Loucy (cell line): ENCODE data around the gene GPC5.

Source experiments
- H2AFZ ChIP-seq: fragments of 200-600 bp; sonication (generic); 2 replicates; pipeline ENCODE4 v1.6.0; 2016; ENCODE audit warnings: antibody characterized with exemption, mild to moderate bottlenecking, low read length, moderate library complexity
- H3F3A ChIP-seq: fragments of 200-600 bp; 2 replicates; pipeline ENCODE4 v1.6.0; 2016; ENCODE audit warnings: antibody characterized with exemption, low read depth, mild to moderate bottlenecking
- H3K27me3 ChIP-seq: fragments of 200-600 bp; sonication (generic); 2 replicates; pipeline ENCODE4 v1.6.1; 2014; ENCODE audit warnings: low read length, mild to moderate bottlenecking; ENCODE audit not compliant: insufficient read depth, poor library complexity, severe bottlenecking
- H3K36me3 ChIP-seq: fragments of 200-600 bp; sonication (generic); 2 replicates; pipeline ENCODE4 v1.6.1; 2016; ENCODE audit warnings: low read length; ENCODE audit not compliant: insufficient read depth
- H3K4me1 ChIP-seq: fragments of 200-600 bp; sonication (generic); 2 replicates; pipeline ENCODE4 v1.5.1; 2014; ENCODE audit warnings: low read length, mild to moderate bottlenecking; ENCODE audit not compliant: insufficient read depth, poor library complexity, severe bottlenecking
- H3K4me2 ChIP-seq: fragments of 200-600 bp; sonication (generic); 2 replicates; pipeline ENCODE4 v1.6.0; 2014; ENCODE audit warnings: antibody characterized with exemption, low read length, low read depth, mild to moderate bottlenecking; ENCODE audit not compliant: poor library complexity, severe bottlenecking
- H3K4me3 ChIP-seq: fragments of 200-600 bp; sonication (generic); 2 replicates; pipeline ENCODE4 v1.5.1; 2014; ENCODE audit warnings: low read length, mild to moderate bottlenecking, mixed read lengths; ENCODE audit not compliant: poor library complexity, severe bottlenecking
- H3K79me2 ChIP-seq: fragments of 200-600 bp; sonication (generic); 2 replicates; pipeline ENCODE4 v1.6.1; 2014; ENCODE audit warnings: low read length; ENCODE audit not compliant: insufficient read depth
- H3K9ac ChIP-seq: fragments of 200-600 bp; sonication (generic); 2 replicates; pipeline ENCODE4 v1.6.0; 2014; ENCODE audit warnings: mild to moderate bottlenecking, low read depth, low read length, moderate library complexity; ENCODE audit not compliant: poor library complexity, severe bottlenecking
- H3K9me2 ChIP-seq: fragments of 200-600 bp; sonication (generic); replicated peaks from 2 replicates; pipeline ENCODE4 v1.6.1; 2016; ENCODE audit warnings: low read depth, low read length, mixed read lengths
- H3K9me3 ChIP-seq: fragments of 200-600 bp; sonication (generic); 2 replicates; pipeline ENCODE4 v1.6.1; 2014; ENCODE audit warnings: mild to moderate bottlenecking, antibody characterized with exemption, low read length, low read depth; ENCODE audit not compliant: insufficient read depth
- H4K20me1 ChIP-seq: fragments of 200-600 bp; sonication (generic); 2 replicates; pipeline ENCODE4 v1.6.0; 2014; ENCODE audit warnings: antibody characterized with exemption, low read length, mild to moderate bottlenecking; ENCODE audit not compliant: insufficient read depth, poor library complexity, severe bottlenecking
- EZH2phosphoT487 ChIP-seq: fragments of 200-600 bp; IDR thresholded peaks from 2 replicates; pipeline ENCODE4 v1.6.1; 2018; ENCODE audit warnings: antibody characterized with exemption, mild to moderate bottlenecking, moderate library complexity, borderline replicate concordance
- TF ChIP-seq, protein P1 (sequence below): fragments of 200-600 bp; sonication (generic); conservative IDR thresholded peaks from 2 replicates; pipeline ENCODE4 v1.5.1; 2014; ENCODE audit warnings: mild to moderate bottlenecking, antibody characterized with exemption, low read length

Gene GPC5

GRCh38 chr13:92179223-92179622, 780.8 kb downstream of the GPC5 start:
- no peaks in the 10 kb centered on the region for H3K27me3 ChIP-seq

DNA sequence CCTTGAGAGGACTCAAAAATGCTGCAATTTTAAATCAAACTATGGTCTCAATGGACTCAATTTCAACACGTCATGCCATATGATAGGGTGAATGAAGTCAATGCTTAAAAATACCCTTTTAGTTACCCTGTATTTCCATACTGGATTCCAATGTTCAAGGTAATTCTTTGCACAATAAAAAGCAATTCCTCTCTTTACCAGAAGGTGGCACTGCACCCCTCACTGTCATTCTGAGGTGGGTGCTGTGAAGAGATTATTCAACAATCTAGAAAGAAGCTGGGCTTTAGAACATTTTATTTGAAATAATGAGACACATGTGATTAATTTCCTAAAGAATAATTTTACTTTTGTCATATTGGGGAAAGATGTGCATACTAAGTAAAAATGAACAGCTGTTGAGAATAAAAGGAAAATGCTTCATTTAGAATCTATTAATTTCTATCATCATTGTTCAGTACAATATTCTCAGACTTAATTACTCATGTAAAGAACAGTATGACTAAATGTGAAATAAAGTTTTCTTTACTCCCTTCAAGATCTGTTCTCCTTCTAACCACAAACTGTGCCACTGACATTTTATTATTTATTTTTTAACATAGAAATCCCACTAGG, 789.1 kb downstream of the GPC5 start:
- Histone ChIP-seq H2AFZ (no peak overlapping the region), H3F3A (no peaks in the 10 kb centered on the region), H3K36me3 (no peaks in the 10 kb centered on the region), H3K4me1 (no peaks in the 10 kb centered on the region), H3K4me3 (no peak overlapping the region), H4K20me1 (no peaks in the 10 kb centered on the region), H3K4me2 (no peak overlapping the region), H3K27me3 (no peaks in the 10 kb centered on the region), H3K9ac (no peak overlapping the region), H3K79me2 (no peaks in the 10 kb centered on the region), H3K9me3 (no peaks in the 10 kb centered on the region), H3K9me2 (no peaks in the 10 kb centered on the region)
- TF ChIP-seq, protein P1, sequence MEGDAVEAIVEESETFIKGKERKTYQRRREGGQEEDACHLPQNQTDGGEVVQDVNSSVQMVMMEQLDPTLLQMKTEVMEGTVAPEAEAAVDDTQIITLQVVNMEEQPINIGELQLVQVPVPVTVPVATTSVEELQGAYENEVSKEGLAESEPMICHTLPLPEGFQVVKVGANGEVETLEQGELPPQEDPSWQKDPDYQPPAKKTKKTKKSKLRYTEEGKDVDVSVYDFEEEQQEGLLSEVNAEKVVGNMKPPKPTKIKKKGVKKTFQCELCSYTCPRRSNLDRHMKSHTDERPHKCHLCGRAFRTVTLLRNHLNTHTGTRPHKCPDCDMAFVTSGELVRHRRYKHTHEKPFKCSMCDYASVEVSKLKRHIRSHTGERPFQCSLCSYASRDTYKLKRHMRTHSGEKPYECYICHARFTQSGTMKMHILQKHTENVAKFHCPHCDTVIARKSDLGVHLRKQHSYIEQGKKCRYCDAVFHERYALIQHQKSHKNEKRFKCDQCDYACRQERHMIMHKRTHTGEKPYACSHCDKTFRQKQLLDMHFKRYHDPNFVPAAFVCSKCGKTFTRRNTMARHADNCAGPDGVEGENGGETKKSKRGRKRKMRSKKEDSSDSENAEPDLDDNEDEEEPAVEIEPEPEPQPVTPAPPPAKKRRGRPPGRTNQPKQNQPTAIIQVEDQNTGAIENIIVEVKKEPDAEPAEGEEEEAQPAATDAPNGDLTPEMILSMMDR, result peak; percentile 95
- no peak for TF ChIP-seq EZH2phosphoT487

More at GRCh38 chr13:92179223-92179622, 780.8 kb downstream of the GPC5 start:
- no peak overlapping the region for H3K4me3 ChIP-seq
- H2AFZ ChIP-seq, result no peak overlapping the region
- H3K36me3 ChIP-seq, result no peaks in the 10 kb centered on the region
- no peaks in the 10 kb centered on the region for H3K9me2 ChIP-seq
- H3K4me2 ChIP-seq, result no peak overlapping the region
- no peaks in the 10 kb centered on the region for H4K20me1 ChIP-seq
- H3K9ac ChIP-seq, result no peak overlapping the region
- H3K4me1 ChIP-seq, result no peaks in the 10 kb centered on the region
- H3K79me2 ChIP-seq, result no peaks in the 10 kb centered on the region
- H3K9me3 ChIP-seq, result no peaks in the 10 kb centered on the region
- TF ChIP-seq, protein P1, result no peak
- TF ChIP-seq EZH2phosphoT487, result no peak
- H3F3A ChIP-seq, result no peaks in the 10 kb centered on the region

DNA sequence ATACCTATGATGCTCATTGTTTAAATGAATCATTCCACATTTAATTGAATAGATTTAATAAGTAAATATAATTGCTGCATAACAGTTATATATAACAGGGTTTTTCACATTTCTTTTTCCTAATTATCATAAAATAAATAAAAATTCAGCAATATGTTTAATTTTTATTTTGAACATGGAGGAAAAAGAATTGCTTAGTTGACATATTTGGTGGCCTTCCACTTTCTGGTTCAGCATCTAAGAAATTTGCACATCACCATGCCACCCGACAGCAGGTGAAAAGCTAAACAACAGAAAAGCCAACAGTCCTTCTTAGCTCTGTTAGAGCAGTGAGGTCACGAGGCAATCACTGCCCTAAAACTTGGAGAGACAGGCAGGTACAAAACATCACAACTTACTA, 790.2 kb downstream of the GPC5 start:
- no peaks in the 10 kb centered on the region for H3K27me3 ChIP-seq
- H4K20me1 ChIP-seq, result no peaks in the 10 kb centered on the region
- H3F3A ChIP-seq, result no peaks in the 10 kb centered on the region
- H3K79me2 ChIP-seq, result no peaks in the 10 kb centered on the region
- no peaks in the 10 kb centered on the region for H3K9me2 ChIP-seq
- H3K9ac ChIP-seq, result no peak overlapping the region
- H3K4me1 ChIP-seq, result no peaks in the 10 kb centered on the region
- H3K4me2 ChIP-seq, result no peak overlapping the region
- TF ChIP-seq, protein P1, result no peak
- TF ChIP-seq EZH2phosphoT487, result no peak
- no peaks in the 10 kb centered on the region for H3K36me3 ChIP-seq
- no peak overlapping the region for H3K4me3 ChIP-seq
- no peak overlapping the region for H2AFZ ChIP-seq
- no peaks in the 10 kb centered on the region for H3K9me3 ChIP-seq
